ENCODE results near the gene CDKN2AIP. TPM values are rescaled to one million over a fixed set of nuclear protein-coding genes. Genes with fewer than 3 reads are reported as not detected.

The CDKN2AIP gene
- total and polyA plus RNA-seq, 8 donors = 5.9 to 12.2 (median 7.0) TPM

- intact Hi-C loops (cut with DNase I) = loop anchor here in 1 of 3 donors (10.0 kb wide), 1 partner anchor 136 kb away; no protein-coding TSS in a partner anchor
- DNase-seq (no peak), FAIRE-seq (no peak), ATAC-seq (no peak)
- 53% methylated on average over 7 of the region's 7 CpGs for WGBS, 2 donors
- Histone ChIP-seq H3K4me1 (peaks cover 0 to 4% (median 0%) of the 10 kb centered on the region in 3 donors), H3K4me3 (no peak overlapping the region), H3K27ac (no peak overlapping the region), H3K27me3 (no peaks in the 10 kb centered on the region), H3K36me3 (no peaks in the 10 kb centered on the region), H3K9me3 (no peaks in the 10 kb centered on the region)
- no peak for TF ChIP-seq CTCF (IDR thresholded peaks at IDR 0.05)
Measured at GRCh38 chr4:183468210-183469095, 24.0 kb downstream of the CDKN2AIP start.

DNA sequence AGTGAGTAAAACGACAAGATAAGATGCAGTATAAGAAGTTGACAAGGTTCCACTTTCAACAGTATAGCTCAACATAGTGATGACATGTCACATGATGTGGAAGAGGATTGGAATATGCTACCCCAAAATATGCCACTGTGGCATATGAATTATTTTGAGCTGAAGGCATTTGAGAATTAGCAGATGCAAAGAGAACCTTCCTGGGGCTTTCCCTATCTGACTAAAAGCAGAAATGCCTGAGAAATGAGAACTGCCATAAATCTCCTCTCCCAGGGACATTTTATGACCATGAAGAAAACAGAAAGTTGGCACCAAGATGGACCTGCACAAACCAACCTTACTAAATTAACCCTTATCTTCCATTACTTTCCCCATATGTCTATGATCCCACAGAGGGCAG lies 24.8 kb downstream of the CDKN2AIP start:
- peaks cover 0 to 4% (median 0%) of the 10 kb centered on the region in 3 donors for H3K4me1 ChIP-seq
- no peak overlapping the region for H3K27ac ChIP-seq
- intact Hi-C loops (cut with DNase I) = loop anchor here in 1 of 3 donors (10.0 kb wide), 1 partner anchor 136 kb away; no protein-coding TSS in a partner anchor
- no peaks in the 10 kb centered on the region for H3K36me3 ChIP-seq
- no peak overlapping the region for H3K4me3 ChIP-seq
- no peak for DNase-seq
- H3K9me3 ChIP-seq = no peaks in the 10 kb centered on the region
- no peak for FAIRE-seq
- 86 to 87% methylated on average over 1 of the region's 1 CpG for WGBS, 2 donors
- TF ChIP-seq CTCF (IDR thresholded peaks at IDR 0.05) = no peak
- H3K27me3 ChIP-seq = no peaks in the 10 kb centered on the region
- no peak for ATAC-seq

- WGBS, 2 donors = 83 to 94% methylated on average over 2 of the region's 2 CpGs
Measured at GRCh38 chr4:183469936-183470335, 25.5 kb downstream of the CDKN2AIP start.

DNA sequence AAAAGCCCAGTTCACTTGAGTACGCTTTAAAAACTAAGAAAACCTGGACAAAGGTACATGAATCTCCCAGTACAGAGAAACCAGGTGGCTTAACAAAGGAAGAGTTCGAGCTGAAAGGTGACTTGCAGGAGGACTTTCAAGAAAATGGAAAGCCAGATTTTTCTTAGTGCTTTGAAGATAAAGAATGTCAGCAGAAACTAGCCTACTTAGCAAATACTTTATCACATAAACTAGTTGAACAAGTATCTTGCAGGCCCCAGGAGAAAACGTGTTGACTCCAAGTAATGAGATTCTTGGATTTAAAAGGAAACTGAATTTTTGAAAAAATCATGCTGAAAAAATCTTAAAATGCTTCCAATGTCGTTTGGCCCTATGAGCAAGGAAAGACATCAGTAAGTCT lies 26.4 kb downstream of the CDKN2AIP start:
- ATAC-seq (no peak), FAIRE-seq (no peak), DNase-seq (no peak)
- TF ChIP-seq CTCF (IDR thresholded peaks at IDR 0.05) = no peak
- H3K36me3 ChIP-seq = no peaks in the 10 kb centered on the region
- H3K4me1 ChIP-seq = peaks cover 0 to 4% (median 0%) of the 10 kb centered on the region in 3 donors
- intact Hi-C loops (cut with DNase I) = loop anchor here in 2 of 3 donors (5.0 to 10.0 kb wide), 2 partner anchors 694 to 696 kb away; no protein-coding TSS in a partner anchor
- H3K4me3 ChIP-seq = no peak overlapping the region
- H3K27ac ChIP-seq = no peak overlapping the region
- WGBS, 2 donors = 50 to 53% methylated on average over 4 of the region's 4 CpGs
- no peaks in the 10 kb centered on the region for H3K27me3 ChIP-seq
- no peaks in the 10 kb centered on the region for H3K9me3 ChIP-seq

More at GRCh38 chr4:183469936-183470335, 25.5 kb downstream of the CDKN2AIP start:
- H3K36me3 ChIP-seq = no peaks in the 10 kb centered on the region
- H3K4me1 ChIP-seq = peaks cover 0 to 4% (median 0%) of the 10 kb centered on the region in 3 donors
- ATAC-seq = no peak
- no peak for DNase-seq
- FAIRE-seq = no peak
- no peak overlapping the region for H3K27ac ChIP-seq
- intact Hi-C loops (cut with DNase I) = loop anchor here in 2 of 3 donors (5.0 to 10.0 kb wide), 3 partner anchors 135 to 697 kb away; no protein-coding TSS in a partner anchor
- H3K4me3 ChIP-seq = no peak overlapping the region
- no peak for TF ChIP-seq CTCF (IDR thresholded peaks at IDR 0.05)
- H3K27me3 ChIP-seq = no peaks in the 10 kb centered on the region
- no peaks in the 10 kb centered on the region for H3K9me3 ChIP-seq
